Stimulated activated CD4-positive, alpha-beta T cell treated with anti-CD3 and anti-CD28 coated beads, Interleukin-12 subunit alpha, Interleukin-12 subunit beta, amount 100 ng/mL, for 4 hours (primary cell): ENCODE results near the gene NARS2.

Experiments used
- DNase-seq: peaks from one replicate; pipeline ENCODE4 v3.0.0-alpha.2; 2020

NARS2 gene

GRCh38 chr11:78428773-78429172 is 145.9 kb downstream of the NARS2 start:
- DNase-seq = no peak

DNA sequence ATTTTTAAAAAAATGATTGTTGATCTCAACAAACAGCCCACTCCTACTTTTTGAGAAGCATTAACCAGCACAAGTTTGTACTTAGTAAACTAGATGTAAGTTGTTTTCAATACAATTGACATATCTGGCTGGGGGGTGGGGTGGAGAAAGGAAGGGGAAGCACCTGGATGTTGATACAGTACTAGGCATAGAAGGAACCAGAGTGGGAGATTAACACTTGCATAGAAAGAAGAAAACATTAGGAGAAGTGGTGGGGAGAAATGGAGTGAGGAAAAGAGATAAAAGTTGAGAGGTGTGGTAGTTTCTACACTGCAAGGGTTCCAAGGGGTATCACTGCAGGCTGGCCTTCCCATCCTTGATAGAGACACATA is 146.4 kb downstream of the NARS2 start:
- DNase-seq = no peak

GRCh38 chr11:78427615-78428265 is 146.9 kb downstream of the NARS2 start:
- DNase-seq = no peak

DNA sequence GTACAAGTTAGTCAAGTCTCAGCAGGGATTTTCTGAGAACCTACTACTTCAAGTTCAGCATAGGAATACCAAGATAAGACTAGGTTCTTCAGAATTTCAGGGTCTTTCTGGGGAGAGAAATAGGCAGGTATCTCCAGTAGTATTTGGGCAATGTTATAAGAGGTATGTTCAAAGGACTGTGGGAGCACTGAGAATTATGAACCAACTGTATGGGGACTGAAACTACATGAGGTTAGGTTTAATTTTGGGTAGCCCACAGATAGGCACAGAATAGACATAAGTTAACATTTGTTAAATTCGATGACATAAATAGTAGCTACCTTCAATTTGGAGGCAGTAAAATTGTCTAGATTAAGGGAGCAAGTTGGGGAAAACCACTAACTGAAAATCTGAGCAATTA is 147.8 kb downstream of the NARS2 start:
- DNase-seq = no peak

- no peak for DNase-seq
These were observed 149.1 kb downstream of the NARS2 start for GRCh38 chr11:78425399-78426070.

GRCh38 chr11:78424334-78425270 is 150.1 kb downstream of the NARS2 start:
- no peak for DNase-seq

DNA sequence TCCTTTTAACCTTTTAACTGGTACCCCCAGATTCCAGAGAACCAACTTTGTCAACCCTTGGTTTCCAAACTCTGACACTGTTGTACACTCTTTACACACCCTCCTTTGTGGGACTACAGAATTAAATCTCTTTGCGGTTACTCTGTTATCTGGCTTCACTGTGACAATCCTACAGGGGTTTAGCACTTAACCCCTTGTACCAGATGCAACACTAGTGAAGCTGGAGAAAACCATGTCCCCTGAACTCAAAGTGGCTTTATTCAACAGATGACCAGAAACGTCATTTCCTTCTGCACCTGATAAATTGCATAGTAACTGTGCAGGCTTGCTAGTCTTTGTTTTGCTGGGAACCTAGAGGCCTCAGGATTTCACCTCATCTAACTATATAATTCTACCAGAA is 151.4 kb downstream of the NARS2 start:
- DNase-seq = no peak

DNA sequence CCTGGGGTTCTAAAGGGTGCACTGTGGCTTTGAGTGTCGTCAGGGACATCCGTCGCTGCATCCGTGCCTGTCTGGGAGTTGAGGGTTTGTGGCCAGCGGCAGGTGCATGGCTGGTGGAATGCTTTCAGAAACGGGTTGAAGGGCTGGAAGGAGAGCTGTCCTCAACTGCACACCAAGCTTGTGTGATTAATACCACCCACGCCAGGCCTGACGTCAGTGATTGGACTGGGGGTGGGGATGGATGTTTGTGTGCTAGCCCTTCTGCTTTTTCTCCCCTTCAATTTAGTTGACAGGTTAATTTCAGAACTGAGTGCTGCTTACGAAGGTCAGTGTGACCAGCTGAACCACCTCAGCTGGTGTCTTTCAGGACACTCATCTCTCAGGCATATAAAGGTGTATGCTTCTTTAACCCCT is 153.9 kb downstream of the NARS2 start:
- DNase-seq = peak; percentile 39

- peak; percentile 35 for DNase-seq
These were observed 154.4 kb downstream of the NARS2 start for GRCh38 chr11:78420255-78420764.

- no peak for DNase-seq
These were observed 155.3 kb downstream of the NARS2 start for GRCh38 chr11:78419327-78419726.

DNA sequence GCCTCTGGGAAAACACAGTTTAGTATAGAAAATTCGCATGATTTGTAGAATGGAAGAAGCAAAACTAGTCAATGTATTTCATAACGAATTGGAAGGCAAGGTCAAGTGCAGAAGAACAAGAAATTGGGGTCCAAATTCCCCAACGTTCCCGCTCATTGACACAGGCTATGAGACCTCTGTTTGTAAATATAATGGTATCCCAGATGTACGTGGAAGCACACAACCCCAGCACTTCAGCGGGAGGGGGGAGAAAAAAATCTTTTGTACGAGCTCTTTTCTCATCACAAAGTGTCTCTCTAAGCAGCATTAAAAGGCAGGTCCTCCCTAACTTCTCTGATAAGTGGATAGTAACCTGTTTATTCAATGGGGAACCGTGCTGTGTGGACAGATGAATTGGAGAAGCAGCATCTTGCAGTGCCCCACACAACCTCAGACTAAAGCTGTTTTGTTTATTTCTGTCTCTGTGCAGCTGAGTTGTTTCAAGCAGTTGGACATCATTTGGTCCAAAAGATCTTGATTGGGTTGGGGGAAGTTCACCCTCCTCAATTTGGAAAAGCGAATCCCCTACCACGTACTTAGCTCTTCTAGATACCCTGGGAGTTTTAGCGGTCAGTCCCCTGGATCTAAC is 156.0 kb downstream of the NARS2 start:
- DNase-seq = no peak

GRCh38 chr11:78417888-78418583 is 156.6 kb downstream of the NARS2 start:
- peak; percentile 66 for DNase-seq

GRCh38 chr11:78417175-78417887 is 157.3 kb downstream of the NARS2 start, which contains the start of gene GAB2:
Gene GAB2 (minus strand): TSS chr11:78417820. CDS start chr11:78417720, 100 bp downstream.
- DNase-seq = peak; percentile 13

DNA sequence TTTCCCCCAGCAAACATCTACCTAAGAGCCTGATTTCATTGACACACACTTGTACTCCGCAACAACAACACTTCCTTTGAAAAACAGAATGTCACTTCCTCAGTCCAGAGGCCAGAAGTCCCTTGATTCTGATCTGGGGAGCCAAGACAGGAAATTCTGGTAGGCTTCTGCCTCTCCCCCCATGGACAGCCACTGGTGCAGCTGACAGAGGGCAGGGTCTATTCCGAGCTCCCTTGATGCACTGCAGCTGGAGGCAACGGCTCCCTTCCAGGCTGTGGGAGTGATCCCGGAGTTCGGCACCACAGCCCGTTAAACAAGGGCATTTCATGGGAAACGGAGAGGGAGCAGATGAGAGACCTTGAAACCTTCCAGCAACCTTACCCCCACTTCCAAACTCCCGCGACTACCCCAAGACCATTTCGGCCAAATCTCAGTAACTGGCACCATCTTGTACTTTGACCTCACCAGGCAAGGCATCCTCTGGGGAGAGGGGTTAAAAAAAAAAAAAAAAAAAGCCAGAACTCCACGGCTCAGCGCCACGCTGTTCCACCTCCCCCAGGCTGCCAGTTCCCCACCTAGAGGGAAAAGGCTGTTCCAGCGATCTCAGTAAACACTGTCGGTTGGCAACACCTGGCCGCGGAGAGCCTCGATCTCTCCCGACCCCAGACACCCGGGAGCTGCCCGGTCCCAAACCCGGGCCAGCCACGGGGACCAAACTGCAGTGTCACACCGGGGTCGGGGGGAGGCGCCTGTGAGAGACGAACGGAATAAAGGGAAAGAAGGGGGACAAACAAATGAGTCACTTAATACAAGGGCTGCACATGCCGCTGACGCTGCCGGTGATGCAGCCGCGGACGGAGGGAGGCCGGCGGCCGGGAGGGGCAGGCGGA is 158.1 kb downstream of the NARS2 start:
- DNase-seq = peak; percentile 66

- no peak for DNase-seq
These were observed 159.3 kb downstream of the NARS2 start for GRCh38 chr11:78415338-78415737.

DNA sequence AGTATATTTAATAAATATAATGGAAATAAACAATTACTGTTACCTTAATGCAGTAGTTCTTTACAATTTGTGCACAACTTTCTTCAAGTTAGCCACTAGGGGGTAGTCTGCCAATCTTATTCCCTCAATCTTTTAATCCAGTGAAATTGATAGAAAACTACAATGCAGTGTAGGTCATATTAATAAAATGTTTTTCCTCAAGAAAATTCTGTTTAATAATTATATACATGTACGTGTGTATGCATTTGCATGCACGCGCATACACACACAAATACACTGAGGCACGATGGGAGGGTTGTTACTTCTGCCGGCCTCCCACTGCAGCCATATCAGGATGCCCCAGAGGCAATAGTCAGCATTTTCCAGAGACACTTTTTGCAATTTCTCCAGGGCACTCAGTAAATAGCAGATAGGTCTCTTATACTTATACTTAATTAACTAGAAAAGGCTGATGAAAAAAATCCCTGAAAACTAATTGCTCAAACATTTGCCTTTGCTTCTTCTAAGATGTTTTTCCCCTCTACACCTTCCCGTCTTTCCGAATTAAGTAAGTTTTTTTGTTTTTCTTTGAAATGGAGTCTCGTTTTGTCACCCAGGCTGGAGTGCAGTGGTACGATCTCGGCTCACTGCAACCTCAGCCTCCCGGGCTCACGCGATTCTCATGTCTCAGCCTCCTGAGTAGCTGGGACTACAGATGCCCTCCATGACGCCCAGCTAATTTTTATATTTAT is 160.2 kb downstream of the NARS2 start:
- no peak for DNase-seq

DNA sequence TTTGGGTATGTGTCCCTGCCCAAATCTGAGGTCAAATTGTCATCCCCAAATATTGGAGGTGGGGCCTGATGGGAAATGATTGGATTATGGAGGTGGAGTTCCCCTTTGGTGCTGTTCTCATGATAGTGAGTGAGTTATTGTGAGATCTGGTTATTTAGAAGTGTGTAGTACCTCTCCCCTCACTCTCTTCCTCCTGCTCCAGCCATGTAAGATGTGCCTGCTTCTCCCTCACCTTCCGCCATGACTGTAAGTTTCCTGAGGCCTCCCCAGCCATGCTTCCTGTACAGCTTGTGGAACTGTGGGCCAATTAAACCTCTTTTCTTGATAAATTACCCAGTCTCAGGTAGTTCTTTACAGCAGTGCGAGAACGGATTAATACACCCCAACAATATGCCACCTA is 166.0 kb downstream of the NARS2 start:
- no peak for DNase-seq

DNA sequence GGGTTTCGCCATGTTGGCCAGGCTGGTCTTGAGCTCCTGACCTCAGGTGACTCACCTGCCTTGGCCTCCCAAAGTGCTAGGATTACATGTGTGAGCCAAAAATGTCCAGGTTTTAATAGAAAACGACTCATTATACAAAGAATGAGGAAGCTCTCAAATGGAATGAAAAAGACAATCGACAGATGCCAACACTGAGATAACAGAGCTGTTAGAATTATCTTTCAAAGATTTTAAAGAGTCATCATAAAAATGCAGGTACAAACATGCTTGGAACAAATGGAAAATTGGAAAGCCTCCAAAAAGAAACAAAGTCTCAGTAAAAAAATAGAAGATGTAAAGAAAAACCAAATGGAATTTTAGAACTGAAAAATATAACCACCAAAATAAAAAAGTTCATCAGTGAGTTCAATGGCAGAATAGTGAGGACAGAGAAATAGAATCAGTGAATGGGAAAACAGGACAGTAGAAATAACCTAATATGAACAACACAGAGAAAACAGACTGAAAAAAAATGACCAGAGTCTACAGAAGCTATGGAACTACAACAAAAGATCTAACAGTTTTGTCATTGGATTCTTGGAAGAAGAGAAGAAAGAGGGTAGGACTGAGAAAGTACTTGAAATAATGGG is 168.0 kb downstream of the NARS2 start:
- DNase-seq = no peak

DNA sequence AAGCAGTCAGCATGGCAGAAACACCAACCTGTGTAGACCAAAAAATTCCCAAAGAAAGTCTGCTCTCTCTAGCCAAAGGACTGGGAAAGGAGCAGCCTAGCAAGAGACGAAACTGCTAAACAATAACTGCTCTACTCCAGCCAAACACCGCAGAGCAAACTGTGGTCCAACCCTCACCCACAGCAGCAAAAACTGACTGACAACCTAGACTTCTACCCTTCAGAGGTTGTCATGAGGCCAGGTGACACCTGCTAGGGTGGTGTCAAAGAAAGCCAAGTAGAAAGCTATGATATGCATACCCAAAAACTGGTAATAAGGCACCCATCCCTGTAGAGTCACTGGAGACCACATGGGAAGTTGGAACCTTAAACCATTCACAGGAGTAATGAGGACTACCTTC is 168.9 kb downstream of the NARS2 start:
- no peak for DNase-seq
